GM18498 (cell line): ENCODE measurements around the gene PITX2.

Source experiments
- ATAC-seq: cut with Tn5 transposase; IDR thresholded peaks from one replicate; pipeline ENCODE4 v1.9.1; 2021; ENCODE audit warnings: mild to moderate bottlenecking, moderate library complexity; ENCODE audit not compliant: unreplicated experiment

PITX2 gene

DNA sequence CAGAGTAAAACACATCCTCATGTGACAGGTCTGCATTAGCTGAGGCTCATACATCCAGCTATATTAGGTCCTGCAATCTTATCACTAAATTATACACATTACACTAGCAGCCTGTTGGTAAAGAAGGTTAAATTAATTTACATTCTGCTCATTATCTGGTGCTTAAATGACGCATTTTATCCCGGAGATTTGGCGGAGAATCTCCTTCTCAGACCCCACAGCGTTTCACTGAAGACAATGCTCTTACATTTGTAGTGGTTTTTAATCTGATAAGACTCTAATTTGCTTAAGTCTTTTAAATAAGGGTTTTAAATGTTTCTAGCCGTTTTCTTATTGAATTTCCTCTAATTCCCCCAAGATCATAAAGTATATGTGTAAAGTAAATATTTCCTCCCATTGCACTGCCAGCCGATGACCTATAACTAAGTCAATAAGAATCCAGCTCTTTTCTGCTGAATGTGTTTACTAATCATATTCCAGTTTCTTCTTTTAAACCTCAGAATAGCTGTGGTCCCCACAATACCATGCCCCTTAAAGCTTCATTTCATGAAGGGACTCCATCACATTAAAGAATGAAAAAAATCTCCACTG is 2.1 kb upstream of the PITX2 start:
- ATAC-seq = no peak

DNA sequence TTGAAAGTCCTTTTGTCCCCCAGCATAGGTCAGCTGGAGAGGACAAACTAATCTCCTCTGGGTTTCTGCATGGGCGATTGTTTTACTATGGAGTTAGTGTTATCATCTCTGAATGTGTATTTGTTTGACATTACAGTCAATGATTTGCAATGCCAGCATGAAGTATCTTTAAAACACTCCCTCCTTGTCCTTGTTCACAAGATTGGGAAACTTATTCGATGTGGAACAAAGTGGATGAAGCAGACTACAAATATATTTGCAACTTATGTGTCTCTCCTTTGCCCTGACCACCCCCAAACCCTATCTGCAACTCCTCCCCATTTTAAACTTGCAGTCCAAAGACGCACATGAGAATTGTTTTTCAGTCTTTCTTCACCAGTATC is 1.5 kb upstream of the PITX2 start:
- ATAC-seq = no peak

DNA sequence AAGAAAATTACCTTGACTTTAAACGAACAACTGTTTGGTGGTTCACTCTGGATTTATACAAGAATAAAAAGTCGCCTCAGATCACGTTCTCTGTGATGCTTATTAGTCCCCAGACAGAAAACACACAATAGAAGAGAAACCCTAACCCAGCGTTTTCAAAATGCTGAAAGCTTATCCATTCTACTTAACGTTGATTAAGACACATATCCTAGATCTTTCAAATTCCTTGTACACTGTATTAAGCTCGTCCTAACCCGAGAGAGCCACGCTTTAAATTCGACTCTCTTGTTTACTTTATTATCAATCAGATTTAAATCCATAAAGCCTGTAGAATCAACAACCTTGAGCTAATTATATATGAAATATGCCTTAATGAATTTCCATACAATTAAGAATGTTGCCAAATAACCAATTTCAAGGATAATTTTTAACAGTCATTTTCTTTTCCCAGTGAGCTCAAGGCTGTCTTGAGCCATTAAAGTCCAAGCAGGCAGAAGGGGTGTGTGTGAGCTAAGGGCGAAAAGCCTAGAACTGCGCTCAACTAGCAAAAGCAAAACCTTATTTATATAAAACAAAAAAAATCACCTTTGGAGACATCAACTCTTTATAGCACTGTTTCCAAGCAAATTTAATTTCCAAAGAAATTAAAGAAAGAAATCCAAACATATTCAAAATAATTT is 981 bp upstream of the PITX2 start:
- no peak for ATAC-seq

DNA sequence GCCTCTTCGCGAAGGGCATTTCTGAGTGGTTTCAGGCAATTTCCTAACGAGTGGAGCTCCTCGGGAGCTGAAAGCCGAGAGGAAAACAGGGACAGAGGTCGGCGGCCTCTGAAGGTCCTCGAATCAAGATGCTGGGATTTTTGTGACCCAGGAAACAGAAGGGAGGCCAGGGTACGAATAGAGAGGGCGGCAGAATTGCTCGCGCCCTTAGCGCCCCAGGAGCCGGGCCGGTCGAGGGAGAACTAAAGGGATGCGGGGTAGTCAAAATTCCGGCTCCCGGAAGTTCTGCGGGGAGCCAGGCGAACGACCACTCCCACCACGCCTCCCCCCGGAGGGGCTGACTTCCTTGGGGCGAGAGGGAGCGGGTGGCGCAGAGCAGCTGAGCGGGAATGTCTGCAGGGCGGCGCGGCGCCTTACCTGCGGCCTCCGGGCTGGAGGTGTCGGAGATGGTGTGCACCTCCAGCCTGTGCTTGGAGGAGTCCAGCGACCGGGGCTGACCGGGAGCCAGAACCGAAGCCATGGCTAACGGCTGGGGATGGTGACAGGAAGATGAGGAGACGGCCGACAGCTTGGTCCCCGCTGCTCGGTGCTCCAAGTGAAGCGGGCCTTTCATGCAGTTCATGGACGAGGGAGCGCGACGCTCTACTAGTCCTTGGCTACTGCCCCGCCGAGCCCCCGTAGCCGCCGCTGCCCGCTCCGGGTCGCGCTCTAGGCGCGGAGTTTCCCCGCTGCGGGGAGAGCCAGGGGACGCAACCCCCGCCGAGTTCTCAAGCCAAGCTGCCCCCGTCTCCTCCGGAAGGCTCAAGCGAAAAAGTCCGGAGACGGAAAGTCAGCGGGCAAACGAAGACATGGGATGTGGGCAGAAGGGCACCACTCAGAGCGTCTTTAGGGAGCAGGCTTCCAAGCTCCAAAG is 782 bp downstream of the PITX2 start:
- no peak for ATAC-seq

DNA sequence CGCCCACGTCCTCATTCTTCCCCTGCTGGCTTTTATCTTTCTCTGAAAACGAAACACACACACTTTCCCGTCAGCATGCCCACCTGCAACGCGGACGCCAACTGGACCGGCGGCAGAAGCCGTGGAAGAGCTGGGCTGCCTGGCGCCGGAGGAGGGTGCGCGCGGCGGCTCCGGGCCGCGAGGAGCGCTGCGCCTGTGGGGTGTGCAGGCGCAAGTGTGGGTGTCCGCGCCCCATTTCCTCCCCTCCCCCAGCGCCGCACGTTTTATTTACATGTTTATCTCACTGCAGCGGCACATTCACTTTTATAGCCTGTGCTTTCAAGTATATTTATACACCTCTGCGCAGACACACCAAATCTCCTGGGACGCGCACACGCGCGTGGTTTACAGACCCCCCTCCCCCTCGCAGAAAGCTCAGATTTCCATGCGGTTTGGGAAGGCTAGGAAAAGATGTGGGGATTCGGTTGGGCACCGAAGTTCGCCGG is 1.5 kb downstream of the PITX2 start:
- ATAC-seq = no peak

DNA sequence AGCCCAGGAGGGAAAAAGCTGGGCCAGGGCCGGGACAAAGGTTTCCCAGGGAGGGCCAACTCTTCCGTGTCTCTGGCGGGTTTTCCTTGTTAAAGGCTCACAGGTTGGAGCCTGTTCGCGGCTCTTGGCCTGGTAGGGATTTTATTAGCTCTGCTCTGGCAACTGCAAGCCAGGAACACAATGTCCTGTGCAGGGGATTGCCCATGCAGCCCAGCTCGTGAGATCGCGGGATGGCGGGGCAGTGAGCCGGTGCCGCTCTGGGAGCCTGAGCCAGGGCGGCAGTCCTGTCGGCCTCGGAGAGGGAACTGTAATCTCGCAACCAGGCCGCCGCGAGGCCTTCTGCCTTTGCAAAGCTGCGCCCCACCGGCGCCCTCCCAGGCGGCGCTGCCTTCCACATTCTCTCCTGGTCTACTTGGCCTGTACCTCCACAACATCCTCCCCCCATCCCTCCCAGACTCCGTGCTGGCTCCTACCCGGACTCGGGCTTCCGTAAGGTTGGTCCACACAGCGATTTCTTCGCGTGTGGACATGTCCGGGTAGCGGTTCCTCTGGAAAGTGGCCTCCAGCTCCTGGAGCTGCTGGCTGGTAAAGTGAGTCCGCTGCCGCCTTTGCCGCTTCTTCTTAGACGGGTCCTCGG is 2.1 kb downstream of the PITX2 start:
- ATAC-seq = no peak

DNA sequence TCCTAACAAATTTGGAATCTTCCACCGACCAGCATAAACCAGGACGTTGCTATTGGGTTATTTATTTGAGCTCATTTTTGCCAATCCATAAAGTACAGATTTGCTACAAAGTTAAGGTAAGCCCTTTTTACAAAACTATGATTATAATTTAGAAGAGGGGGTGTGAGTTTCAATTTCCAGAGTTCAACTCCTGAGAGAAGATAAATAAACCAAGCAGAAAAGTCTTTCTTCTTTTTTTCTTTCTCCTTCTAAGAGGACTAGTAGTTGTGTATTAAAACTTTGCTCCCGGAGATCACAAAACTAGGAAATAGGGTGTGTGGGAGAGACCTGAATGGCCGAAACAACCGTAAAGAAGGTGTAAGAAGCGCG is 2.6 kb downstream of the PITX2 start:
- no peak for ATAC-seq

DNA sequence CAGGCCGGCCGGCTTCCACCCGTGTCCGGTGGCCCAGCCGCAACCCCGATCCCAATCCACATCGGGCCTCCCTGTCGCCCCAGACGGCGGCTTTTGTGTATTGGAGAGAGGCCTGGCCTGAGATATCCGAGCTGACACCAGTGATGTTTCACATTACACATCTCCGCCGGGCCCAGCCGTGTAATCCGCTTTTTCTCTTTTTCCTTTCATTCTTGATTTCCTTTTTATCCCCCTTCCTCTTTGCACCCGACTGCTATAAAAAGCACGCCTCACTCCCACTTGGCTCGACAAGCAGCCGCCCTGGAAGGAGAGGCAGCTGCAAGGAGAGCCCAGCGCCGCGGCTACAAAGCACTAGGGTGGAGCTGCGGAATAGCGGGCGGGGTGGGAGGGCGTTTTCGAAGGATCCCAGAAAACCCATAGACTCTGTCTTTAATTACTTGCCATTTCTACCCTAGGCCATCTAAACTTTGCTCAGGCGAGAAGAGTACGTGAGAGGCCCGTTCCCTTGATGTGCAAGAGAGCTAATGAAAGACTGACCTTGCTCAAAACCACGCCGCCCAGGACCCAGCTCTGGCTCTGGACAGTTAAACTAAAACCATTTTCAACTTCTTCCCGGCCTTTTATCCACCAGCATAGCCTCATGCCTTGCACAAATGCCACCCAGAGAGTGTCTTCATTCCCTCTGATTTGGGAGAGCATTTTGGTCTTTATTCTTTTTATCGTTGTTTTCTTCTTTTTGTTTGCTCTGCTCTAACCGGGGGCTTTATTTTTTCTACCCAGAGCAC is 3.2 kb downstream of the PITX2 start:
- ATAC-seq = no peak

DNA sequence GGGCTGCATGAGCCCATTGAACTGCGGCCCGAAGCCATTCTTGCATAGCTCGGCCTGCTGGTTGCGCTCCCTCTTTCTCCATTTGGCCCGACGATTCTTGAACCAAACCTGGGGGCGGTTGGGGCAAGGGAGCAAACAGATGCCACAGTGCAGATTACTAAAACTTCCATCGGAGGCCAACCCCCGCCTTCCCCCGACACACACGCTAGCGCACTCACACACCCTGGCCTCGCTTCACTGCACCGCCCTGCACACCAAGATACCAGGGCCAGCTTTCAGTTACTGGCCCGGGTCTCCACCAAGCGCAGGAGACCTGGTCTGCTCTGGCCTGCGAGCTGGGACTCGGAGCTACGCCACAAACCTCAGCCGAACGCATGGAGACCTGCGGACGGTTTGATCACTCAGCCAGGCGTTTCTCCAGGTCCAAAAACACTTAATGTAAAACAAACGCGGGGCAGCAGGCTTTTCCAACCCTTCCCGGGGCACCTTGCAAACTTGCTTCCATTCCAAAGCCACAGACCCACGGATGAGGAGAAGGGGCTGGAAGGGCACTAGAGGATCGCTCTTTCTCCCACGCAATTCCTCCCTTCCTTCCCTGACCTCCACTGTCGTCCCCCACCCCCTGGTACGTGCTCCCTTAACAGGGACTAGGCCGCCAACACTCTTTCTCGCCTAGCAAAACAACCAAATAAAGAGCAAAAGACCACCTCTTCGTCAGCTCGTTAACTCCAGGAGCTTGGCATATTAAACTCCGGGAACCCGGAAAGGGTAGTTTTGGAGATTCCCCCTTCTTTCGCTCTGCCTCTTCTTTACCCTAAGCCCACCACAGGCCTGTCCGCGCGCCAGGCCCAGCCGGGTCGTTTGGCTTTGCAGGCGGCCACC is 4.1 kb downstream of the PITX2 start:
- ATAC-seq = no peak

DNA sequence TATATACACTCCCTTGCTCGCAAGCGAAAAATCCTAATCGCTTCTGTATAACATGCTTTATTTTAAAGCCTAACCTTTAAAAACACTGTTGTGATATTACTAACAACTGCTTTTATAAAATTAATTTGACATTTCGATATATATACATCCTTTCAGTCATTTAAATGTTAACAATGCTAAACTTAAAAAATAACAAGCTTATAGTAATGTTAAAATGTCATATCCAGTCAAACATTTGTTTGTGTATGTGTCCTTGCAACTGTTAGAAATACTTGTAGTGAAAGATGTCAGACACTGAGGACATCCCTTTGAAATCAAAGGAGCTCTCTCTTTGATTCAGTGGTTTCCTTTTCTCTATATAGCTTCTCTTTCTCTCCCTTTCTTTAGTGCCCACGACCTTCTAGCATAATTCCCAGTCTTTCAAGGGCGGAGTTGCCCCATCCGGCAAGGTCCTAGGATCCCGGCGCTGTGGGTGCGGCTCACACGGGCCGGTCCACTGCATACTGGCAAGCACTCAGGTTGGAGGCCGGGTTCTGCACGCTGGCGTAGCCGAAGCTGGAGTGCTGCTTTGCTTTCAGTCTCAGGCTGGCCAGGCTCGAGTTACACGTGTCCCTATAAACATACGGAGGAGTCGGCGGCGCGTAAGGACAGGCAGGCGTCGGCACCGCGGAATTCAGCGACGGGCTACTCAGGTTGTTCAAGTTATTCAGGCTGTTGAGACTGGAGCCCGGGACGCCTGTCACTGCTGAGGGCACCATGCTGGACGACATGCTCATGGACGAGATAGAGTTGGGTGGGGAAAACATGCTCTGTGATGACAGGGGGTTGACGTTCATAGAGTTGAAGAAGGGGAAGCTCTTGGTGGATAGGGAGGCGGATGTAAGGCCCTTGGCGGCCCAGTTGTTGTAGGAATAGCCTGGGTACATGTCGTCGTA is 5.0 kb downstream of the PITX2 start:
- ATAC-seq = no peak

DNA sequence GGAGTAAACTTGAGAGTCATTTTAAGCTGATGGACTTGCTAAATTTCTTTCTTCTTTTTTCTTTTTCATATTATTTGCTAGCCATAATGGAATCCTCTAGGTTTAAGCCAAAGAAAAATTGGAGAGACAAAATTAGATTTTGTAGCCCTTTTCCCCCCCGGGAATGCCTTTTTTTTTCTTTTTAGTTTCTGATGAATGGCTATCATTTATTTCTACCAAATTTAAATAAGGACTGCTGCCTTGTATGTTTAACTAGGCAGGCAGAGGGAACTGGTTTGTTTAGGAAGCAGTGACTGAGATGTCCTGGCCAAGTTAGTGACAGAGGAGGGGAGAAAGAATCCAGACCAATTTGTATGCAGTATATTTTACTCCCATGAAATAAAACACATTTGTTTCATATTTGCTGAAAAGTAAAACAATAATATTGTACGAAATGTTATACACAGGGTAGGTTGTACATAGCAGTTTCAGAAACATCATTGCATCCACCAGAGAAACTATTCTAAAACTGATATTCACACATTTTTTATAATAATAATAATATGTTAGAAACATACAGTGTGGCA is 5.7 kb downstream of the PITX2 start:
- ATAC-seq = no peak

DNA sequence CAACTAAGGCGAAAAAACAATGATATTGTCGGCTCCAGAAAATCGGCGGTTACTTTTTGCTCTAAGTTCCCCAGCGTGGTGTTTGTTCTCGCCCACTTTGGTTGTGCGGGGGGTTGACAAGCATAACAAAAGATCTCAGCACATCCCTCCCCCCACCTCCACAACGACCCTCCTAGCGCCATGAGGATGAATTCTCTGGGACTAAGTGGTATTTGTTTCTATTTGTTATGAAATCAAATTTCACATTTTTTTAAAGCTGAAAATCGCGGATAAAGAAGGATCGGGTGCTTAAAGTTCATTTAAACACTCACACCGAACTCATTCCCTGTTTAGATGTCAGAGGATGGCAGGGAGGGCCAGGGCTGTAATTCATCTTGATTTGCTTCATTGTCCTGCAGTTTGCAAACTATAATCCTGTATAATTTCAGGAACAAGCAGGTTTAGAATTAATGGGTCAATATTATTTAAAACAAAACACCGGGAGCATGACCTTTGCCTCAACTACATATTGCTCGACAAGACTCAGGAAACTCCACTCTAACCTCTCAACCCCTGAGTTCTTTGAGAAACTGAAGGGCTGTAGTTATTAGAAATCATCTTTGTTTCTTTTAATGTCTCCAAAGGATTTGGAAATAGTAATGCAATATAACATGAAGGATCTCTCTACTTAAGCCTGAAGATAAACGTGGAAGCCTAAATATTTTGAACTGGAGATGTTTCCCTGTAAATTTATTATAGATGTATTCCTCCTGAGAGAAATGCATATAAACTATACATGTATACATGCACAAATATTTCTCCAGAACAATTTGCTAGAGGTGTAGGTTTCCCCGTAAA is 6.4 kb downstream of the PITX2 start:
- no peak for ATAC-seq

DNA sequence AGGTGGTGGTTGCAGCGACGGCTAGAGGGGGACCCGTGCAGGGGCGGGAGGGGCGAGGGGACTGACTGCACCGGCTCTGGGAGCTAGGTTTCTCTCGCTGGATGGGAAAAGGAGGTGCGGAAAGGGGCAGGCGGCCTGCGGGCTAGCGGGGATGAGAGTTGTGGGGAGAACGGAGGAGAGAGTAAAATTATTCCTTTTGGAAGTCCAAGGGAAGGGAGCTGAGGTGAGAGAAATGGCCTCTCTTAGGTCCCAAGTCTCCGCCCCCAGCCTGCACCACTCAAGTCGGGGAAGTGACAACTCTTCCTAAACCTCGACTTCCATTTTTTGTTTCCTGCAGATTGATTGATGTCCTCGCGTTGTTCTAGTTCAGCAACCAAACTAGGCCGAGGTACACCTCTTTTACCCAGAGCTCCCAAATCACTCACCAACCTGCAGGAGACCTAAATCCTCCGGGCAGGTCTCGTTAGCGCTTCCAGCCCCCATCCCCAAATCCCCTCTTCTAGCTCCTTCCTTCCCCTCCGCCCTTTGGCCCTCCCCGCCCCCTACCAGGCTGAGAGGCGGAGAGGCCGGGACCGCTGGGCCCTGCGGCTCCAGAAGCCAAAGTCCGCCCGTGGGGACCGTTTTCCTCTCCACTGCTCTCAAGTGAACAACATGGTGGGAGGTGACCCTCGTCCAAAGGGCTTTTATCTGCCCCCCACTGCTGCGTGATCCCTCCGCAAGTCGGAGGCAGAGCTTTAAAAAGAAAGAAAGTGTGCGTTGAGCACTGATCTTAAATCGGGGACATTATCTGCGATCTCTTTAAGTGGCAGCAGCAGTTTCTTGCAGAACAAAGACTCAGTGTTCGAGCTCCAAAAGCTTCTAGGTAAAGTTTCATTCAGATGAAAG is 7.3 kb downstream of the PITX2 start:
- ATAC-seq = no peak

DNA sequence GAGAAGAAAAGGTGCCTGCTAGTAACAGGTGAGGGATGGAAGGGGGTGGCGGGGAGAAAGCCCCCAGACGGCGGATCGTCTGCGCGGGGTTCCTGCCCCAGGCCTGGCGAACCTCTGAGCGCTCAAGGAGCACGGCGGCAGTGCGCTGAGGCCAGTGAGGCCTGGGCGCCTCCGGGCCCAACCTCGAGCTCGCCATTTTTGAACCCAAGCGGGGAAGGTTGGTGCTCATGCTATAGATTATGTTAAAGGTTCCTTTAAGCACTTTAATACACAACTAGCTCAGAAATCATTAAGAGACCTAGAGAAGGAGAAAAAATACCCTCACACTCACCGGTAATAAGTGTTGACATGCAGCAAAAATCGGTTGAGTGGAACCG is 7.9 kb downstream of the PITX2 start:
- ATAC-seq = no peak

DNA sequence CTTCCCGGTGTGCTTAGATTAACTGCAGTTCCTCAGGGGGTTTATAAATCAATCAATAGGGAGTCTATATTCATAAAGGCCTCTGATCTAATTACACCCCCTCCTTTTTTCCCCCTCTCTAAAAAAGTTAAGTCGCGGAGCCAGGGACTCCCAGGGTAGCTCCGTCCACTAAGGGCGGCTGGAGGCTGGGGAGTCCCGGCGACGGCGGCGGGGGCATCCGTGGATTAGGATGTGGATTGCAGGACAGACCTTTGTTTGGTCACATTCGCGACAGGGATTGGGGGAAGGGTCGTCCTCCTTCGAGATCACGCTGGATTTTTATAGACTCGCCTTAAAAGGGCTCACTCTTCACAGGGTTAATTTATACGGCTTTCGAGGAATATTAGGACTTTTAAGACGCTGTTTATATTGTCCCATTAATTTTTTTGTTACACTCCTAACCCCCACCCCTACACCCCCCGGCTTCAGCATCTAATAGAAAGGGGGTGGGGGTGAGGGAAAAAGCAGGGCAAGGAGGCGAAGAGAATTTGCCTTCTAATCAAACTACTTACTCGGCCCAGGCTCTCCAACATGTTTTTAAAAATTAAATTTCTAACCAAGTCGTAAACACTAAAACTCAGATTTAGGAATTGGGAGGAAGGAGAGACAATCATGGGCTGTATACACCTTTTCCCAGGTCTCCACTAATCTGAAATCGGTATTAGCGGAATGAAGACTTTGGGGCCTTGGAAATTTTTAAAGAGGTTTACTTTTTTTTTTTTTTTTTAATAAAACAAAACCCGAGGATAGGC is 8.5 kb downstream of the PITX2 start:
- ATAC-seq = no peak

DNA sequence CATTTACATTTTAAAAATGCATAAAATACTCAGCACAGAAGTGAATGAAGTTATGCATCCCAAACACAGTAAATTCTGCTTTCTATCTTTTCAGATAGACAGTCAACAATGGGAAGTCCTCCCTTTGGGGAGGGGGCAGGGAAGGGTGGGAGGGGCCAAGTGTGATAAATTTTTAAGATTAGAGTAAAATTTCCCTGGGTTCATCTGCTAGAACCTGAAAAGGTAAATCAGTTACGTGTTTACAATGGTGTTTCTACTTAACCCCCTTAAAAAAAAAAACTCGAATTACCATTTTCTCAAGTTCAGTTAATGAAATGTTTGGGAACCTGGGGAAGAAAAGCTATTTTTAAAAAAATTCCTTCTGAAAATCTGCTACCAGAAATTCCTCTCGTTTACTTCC is 9.1 kb downstream of the PITX2 start:
- ATAC-seq = no peak
